GM21528 (cell line): ENCODE measurements around the gene ZMIZ1.

Experiments used
- ATAC-seq: cut with Tn5 transposase; IDR thresholded peaks from one replicate; pipeline ENCODE4 v1.9.1; 2021; ENCODE audit warnings: mild to moderate bottlenecking, moderate library complexity; ENCODE audit not compliant: unreplicated experiment, low FRiP score

The ZMIZ1 gene

GRCh38 chr10:79179957-79180309, 111.2 kb downstream of the ZMIZ1 start:
- ATAC-seq: no peak

DNA sequence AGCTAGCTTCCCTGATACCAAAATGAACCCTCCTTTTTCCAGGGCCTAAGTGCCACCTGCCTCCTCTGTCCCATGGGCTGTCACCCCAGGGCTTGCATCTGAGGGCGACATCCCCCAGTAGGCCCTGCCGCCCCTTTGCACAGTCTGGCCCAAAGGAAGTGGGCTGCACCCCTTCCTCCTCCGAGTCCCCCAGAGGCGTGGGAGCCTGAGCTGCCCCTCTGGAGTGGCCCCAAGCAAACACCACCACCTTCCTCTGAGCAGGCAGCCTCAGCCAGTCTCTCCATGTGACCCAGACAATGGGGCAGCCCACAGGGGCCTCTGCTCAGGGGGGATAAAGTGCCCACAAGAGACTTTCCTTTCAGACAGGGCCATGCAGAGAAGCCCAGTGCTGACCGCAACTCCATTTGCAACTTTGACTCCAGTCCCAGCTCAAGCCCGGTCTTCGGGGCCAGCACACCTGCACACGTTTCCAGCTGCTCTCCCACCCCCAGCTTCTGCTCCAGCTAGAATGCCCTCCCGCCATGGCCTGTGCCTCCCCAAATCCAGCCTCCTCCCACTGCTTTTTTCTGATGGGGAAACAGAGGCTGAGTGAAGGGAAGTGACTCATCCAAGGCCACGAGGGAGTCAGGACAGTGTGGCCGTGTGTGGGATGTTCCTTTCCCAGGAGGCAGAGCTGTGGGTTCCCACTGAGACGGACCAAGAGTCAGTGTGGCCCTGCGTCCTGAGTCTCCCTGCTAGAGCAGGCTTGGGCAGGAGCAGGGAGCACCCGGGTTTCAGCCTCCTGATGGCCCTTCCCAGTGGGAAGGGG, 111.9 kb downstream of the ZMIZ1 start:
- ATAC-seq: no peak

- ATAC-seq: no peak
Measured at GRCh38 chr10:79181227-79181626, 112.5 kb downstream of the ZMIZ1 start.

DNA sequence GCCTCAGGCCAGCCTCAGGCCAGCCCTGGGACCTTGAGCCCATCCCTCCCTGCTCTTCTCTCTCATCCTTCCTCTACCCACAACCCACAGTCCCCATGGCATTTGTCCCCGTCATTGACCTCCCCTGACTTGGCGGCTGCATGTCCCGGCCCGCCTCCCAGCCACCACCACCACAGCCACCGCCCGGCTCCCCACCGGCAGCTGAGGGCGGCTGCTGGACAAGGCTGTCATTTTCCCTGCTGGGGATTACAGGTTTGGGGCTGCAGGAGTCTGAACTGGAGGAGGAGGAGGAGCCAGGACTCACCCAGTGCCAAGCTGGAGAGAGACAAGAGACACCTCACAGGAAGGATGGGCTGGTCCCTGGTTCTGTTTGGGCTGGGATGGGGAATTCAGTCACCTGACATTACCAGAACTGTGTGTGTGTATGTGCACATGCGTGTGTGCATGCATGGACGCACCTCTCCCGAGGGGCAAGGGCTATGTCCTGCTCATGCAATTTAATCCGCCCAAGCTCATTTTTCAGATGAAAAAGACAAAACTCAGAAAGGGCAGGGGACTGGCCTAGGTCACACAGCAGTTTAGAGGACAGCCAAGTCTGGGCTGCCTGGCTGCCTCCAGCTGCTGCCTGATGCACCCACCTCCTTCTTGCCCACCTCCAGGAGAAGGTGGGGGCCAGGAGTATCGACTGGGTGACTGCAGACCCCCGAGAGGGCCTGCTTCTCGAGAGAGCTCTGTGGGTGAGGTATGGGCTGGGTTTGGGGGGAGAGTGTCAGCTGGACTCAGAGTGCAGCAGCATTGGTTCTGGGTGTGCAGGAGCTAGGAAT, 113.1 kb downstream of the ZMIZ1 start:
- ATAC-seq: no peak

- no peak for ATAC-seq
Measured at GRCh38 chr10:79182781-79183467, 114.2 kb downstream of the ZMIZ1 start.

- no peak for ATAC-seq
Measured at GRCh38 chr10:79183468-79183865, 114.7 kb downstream of the ZMIZ1 start.

- no peak for ATAC-seq
Measured at GRCh38 chr10:79184145-79184625, 115.4 kb downstream of the ZMIZ1 start.

- ATAC-seq: no peak
Measured at GRCh38 chr10:79184657-79185056, 115.9 kb downstream of the ZMIZ1 start.

GRCh38 chr10:79185067-79185774, 116.5 kb downstream of the ZMIZ1 start:
- ATAC-seq: no peak

GRCh38 chr10:79185796-79186374, 117.1 kb downstream of the ZMIZ1 start:
- ATAC-seq: no peak

GRCh38 chr10:79186486-79187120, 117.8 kb downstream of the ZMIZ1 start:
- ATAC-seq: no peak

DNA sequence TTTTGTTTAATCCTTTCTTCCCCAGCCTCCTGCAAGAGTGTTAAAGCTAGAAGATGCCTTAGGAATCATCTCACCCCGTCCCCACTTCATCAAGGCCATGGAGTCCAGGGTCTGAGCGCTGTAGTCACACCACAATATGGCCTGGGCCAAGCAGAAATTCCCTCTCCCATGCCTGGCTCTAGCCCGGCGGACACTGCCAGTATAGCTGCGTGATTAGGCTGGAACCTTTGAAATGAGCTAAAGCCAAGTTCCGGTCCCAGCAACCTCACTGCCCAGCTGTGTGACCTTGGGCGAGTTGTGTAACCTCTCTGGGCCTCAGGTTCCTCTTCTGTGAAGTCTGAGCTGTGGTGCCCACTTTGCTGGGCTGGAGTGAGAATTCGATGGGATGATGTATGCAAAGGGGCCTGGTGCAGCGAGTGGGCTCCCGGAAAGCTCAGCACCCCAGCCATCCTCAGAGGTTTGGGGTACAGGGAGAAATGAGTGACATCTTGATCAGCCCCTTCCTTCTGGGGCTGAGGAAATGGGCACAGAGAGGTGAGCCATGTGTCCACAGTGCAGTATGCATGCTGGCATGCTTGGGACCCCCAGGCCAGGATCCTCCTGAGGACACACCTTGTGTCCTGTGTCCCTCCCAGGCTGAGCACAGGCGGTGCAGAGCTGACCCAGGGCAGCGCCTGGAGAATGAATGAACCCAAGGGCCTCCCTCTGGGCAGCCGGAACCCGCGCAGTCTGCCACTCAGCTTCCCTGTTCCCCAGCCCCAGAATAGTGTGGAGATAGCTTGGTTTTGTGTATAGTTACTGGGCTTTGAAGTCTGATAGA, 118.6 kb downstream of the ZMIZ1 start:
- no peak for ATAC-seq

DNA sequence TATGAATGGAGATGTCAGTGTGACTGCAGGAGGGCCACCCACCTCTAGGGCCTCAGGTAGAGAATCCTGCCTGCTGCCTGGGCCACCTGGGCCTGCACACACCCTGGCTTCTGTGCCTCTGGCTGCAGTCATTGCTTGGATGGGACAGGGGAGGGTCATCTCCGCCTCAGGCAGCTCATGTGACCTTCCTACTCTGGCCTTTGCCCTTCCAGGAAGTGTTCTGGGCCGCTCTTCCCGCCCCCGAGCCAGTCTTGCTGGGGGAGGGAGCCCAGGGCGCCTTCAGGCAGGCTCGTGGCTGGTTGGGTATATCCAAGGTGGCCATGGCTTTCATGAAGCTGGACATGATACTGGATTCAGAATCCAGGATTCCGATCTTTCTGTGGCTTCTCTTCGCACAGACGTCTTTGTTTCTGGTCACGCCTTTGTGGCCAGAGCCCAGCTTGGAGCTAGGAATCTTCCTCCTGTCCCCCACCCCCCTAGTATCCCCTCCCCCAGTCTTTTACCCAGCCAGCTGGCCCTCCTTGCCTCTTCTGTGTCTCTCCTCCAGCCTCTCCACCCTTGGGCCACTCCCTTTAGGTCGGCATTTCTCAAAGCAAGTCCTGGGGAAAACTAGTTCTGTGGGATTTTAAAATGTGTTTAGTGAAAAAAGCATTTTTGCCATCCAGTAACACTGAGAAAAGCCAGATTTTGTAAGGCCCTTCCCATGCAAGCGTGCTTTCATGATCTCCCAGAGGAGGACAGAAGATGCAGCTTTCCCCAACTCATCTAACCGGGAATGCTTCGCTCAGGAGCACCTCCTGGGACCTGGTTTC, 119.6 kb downstream of the ZMIZ1 start:
- no peak for ATAC-seq

- ATAC-seq: no peak
Measured at GRCh38 chr10:79189181-79189580, 120.4 kb downstream of the ZMIZ1 start.

DNA sequence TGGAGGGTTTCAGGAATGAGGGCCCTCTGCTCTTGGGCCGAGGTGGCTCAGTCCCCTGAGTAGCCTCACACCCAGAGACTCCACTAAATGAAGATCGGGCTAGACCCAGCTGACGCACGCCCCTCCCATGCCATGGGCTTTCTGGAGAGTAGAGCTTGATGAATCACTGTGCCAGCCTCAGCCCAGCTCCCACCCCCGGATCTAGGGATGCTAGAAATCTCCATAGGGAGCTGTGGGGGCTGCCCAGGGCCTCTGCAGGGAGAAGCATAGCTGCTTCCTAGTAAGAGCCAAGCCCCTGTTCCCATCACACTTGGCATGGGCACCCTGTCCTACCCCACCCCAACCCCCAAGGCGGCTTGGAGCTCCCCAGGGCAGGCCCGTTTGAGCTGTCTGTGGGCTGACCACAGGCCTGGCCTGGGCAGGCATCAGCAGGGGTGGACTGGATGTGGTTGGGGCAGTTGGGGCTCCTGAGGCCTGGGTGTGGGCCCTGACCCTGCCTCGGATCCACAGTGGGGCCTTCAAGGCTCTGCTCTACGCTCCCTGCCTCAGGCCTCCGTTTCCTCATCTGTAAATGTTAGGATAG, 121.2 kb downstream of the ZMIZ1 start:
- ATAC-seq: no peak

DNA sequence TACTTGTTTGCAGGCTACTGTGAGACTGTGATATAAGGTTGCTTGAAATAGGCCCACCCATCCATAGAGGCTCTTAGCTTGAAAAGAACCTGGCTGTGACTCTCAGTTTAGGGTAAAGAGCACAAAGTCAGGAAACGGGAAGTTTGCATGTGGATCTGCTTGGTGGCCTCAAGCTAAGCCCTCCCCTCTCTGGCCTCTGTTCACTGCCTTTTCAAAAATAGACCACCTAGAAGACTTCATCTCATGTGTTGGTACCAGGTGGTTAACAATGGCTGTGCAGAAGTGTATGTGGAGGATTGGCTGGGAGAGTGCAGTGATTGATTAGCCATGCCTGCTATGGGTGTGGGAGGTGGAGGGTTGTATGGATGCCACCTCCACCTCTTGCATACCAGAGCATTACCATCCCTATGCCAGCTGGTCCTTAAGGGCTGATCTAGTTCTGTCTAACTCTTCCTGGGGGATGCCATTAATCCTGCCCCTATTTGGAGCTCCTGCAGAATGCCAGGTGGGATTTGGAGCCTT, 122.0 kb downstream of the ZMIZ1 start:
- ATAC-seq: no peak

DNA sequence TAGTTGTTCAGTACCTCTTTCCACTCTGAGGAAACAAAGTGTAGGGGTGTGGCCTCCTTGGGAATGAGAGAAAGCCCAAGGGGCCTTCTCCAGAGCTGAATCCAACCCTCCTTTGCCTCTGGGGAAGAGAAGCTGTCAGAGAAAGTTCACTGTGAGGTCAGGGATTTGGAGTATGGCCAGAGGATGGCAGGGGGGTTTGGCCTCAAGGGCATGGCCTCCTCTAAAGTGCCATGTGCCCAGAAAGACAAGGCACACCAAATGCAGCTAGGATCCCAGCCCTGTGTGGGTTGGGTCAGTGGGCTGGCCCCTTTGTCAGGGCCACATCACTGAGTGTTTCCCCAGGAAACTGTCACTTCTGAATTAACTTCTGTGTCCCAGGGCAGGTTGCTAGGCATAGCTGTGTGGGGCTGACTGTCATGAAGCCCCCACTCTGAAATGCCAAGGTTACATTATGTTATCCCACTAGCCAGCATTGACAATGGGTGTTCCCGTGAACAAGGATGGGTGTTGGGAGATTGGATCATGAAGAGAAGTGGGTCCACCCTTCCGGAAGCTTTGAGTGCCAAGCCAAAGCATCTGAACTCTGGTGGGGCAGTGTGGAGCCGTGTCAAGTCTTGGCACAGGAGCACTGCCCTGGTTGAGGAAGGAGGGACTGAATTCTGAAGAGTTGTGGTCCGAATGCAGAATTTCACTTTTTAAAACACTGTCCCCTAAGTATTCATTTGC, 123.3 kb downstream of the ZMIZ1 start:
- ATAC-seq: no peak
